SK-N-SH (cell line): Measurements from ENCODE around the gene COX6A1. TPM values are rescaled to one million over a fixed set of nuclear protein-coding genes. Genes with fewer than 3 reads are reported as not detected.

Source experiments
- CTCF ChIA-PET: fragments of 300-600, 350-600 bp; formaldehyde crosslinking; extraction: SDS; loops from one replicate; lab custom pipeline; 2021; lab: Yijun Ruan, JAX
- POLR2A ChIA-PET: fragments of 350-600 bp; sonication (Branson Sonifier 250); formaldehyde crosslinking; extraction: SDS; loops from one replicate; lab custom pipeline; 2020; ENCODE audit warnings: antibody characterized with exemption, inconsistent platforms; lab: Yijun Ruan, JAX
- DNase-seq: peaks from one replicate; pipeline ENCODE4 v3.0.0; 2012
- H2AFZ ChIP-seq: fragments of 200-600 bp; sonication (generic); 2 replicates; pipeline ENCODE4 v1.8.1; 2016; ENCODE audit warnings: antibody characterized with exemption, mild to moderate bottlenecking, low read depth
- H3F3A ChIP-seq: fragments of 200-600 bp; sonication (generic); replicated peaks from 2 replicates; pipeline ENCODE3; 2016; ENCODE audit warnings: antibody characterized with exemption, mild to moderate bottlenecking; ENCODE audit not compliant: insufficient read depth
- H3K27ac ChIP-seq, 2 experiments: fragments of 200-500 bp in 1 of 2; fragments of 200-600 bp in 1 of 2; sonication (Bioruptor generic) in 1 of 2; sonication (generic), shearing (Covaris generic) in 1 of 2; 2 replicates each; pipeline versions ENCODE4 v1.5.1 to v1.6.1; 2014 to 2016; ENCODE audit warnings: low read depth in 2 of 2, inconsistent platforms in 1 of 2, low read length in 1 of 2, mild to moderate bottlenecking in 1 of 2, mixed read lengths in 1 of 2
- H3K27me3 ChIP-seq: fragments of 200-600 bp; sonication (generic), shearing (Covaris generic); 2 replicates; pipeline ENCODE4 v1.6.1; 2016; ENCODE audit warnings: mixed run types; ENCODE audit not compliant: insufficient read depth
- H3K36me3 ChIP-seq, 2 experiments: fragments of 200-500 bp in 1 of 2; fragments of 200-600 bp in 1 of 2; sonication (Bioruptor generic) in 1 of 2; sonication (generic) in 1 of 2; replicated peaks in 1 of 2; 2 replicates each; pipeline versions ENCODE3 to v1.5.1; 2014 to 2016; ENCODE audit warnings: low read length in 1 of 2, mild to moderate bottlenecking in 1 of 2; ENCODE audit not compliant: insufficient read depth in 2 of 2, control insufficient read depth in 1 of 2
- H3K4me1 ChIP-seq, 2 experiments: fragments of 200-500 bp in 1 of 2; fragments of 200-600 bp in 1 of 2; sonication (Bioruptor generic) in 1 of 2; sonication (generic), shearing (Covaris generic) in 1 of 2; 2 replicates each; pipeline versions ENCODE4 v1.5.1 to v1.6.1; 2014 to 2016; ENCODE audit warnings: low read depth in 1 of 2, low read length in 1 of 2, mixed run types in 1 of 2; ENCODE audit not compliant: insufficient read depth in 2 of 2, control insufficient read depth in 1 of 2
- H3K4me2 ChIP-seq: fragments of 200-600 bp; sonication (generic), shearing (Covaris generic); 2 replicates; pipeline ENCODE4 v1.6.1; 2017; ENCODE audit warnings: mixed run types
- H3K4me3 ChIP-seq, 2 experiments: fragments of 200-500 bp in 1 of 2; fragments of 200-600 bp in 1 of 2; sonication (Bioruptor generic) in 1 of 2; sonication (generic), shearing (Covaris generic) in 1 of 2; 2 replicates each; pipeline versions ENCODE4 v1.5.1 to v1.8.1; 2014 to 2016; ENCODE audit warnings: low read depth in 2 of 2, inconsistent platforms in 1 of 2, low read length in 1 of 2, mild to moderate bottlenecking in 1 of 2, mixed read lengths in 1 of 2, moderate library complexity in 1 of 2
- H3K79me2 ChIP-seq: fragments of 200-600 bp; sonication (generic); 2 replicates; pipeline ENCODE4 v1.8.1; 2017; ENCODE audit warnings: mild to moderate bottlenecking; ENCODE audit not compliant: insufficient read depth
- H3K9ac ChIP-seq: fragments of 200-600 bp; sonication (generic); 2 replicates; pipeline ENCODE4 v1.6.1; 2017; ENCODE audit warnings: mixed run types
- H3K9me2 ChIP-seq: fragments of 200-600 bp; sonication (generic); 2 replicates; pipeline ENCODE4 v1.6.1; 2017; ENCODE audit warnings: mixed run types
- H3K9me3 ChIP-seq: fragments of 200-600 bp; sonication (generic); 2 replicates; pipeline ENCODE4 v1.6.1; 2017; ENCODE audit warnings: mixed run types, mild to moderate bottlenecking, moderate library complexity
- H4K20me1 ChIP-seq: fragments of 200-600 bp; sonication (generic); 2 replicates; pipeline ENCODE4 v1.6.1; 2017; ENCODE audit warnings: mild to moderate bottlenecking, mixed run types; ENCODE audit not compliant: insufficient read depth
- EP300 ChIP-seq, 2 experiments: IDR thresholded peaks; 2 replicates each; pipeline versions ENCODE4 v1.4.0 to v1.6.1; 2012; ENCODE audit warnings: borderline replicate concordance in 1 of 2, low read depth in 1 of 2, low read length in 1 of 2
- EZH2phosphoT487 ChIP-seq: fragments of 200-600 bp; sonication (generic); IDR thresholded peaks from 2 replicates; pipeline ENCODE4 v1.6.1; 2017; ENCODE audit warnings: low read depth, mixed run types, mild to moderate bottlenecking, antibody characterized with exemption, moderate library complexity, borderline replicate concordance
- FOSL2 ChIP-seq: IDR thresholded peaks from 2 replicates; pipeline ENCODE4 v1.4.0; 2012; ENCODE audit warnings: low read depth, mild to moderate bottlenecking, moderate library complexity, borderline replicate concordance
- FOXM1 ChIP-seq: IDR thresholded peaks from 2 replicates; pipeline ENCODE4 v1.4.0; 2012; ENCODE audit warnings: low read depth, mild to moderate bottlenecking
- IRF3 ChIP-seq: fragments of 150-350 bp; IDR thresholded peaks from 2 replicates; pipeline ENCODE4 v1.6.1; 2016; ENCODE audit warnings: mild to moderate bottlenecking, low read depth, low read length
- JUND ChIP-seq: IDR thresholded peaks from 2 replicates; pipeline ENCODE4 v1.4.0; 2012
- MXI1 ChIP-seq: IDR thresholded peaks from 2 replicates; pipeline ENCODE4 v1.6.1; 2012; ENCODE audit warnings: mild to moderate bottlenecking, low read depth, low read length, improper control_type of control experiment
- RCOR1 ChIP-seq: fragments of 150-350 bp; IDR thresholded peaks from 2 replicates; pipeline ENCODE4 v1.6.1; 2017; ENCODE audit warnings: antibody characterized with exemption, low read length
- RFX5 ChIP-seq: IDR thresholded peaks from 2 replicates; pipeline ENCODE4 v1.6.1; 2012; ENCODE audit warnings: mild to moderate bottlenecking, improper control_type of control experiment, low read length
- TAF1 ChIP-seq: IDR thresholded peaks from 2 replicates; pipeline ENCODE4 v1.6.1; 2012; ENCODE audit warnings: low read depth, mild to moderate bottlenecking, low read length, moderate library complexity, borderline replicate concordance
- TCF12 ChIP-seq: IDR thresholded peaks from 2 replicates; pipeline ENCODE4 v1.4.0; 2012
- WGBS: methylation state at CpG from one replicate; pipeline ENCODE4 v1.1.6; 2017; ENCODE audit warnings: low lambda C conversion rate; 5-methylcytosine and 5-hydroxymethylcytosine counted together
- polyA plus RNA-seq, 3 experiments: library from polyadenylated mRNA; depleted of rRNA; stranded (reverse); fragments of >200 nt; gene quantifications; 2 replicates each; pipeline ENCODE4 v1.2.3, GENCODE V29; 2012
- TF ChIP-seq, protein P1 (sequence below): IDR thresholded peaks from 2 replicates; pipeline ENCODE4 v1.6.1; 2012; ENCODE audit warnings: mild to moderate bottlenecking, low read depth, low read length, moderate library complexity
- TF ChIP-seq, protein P2 (sequence below): IDR thresholded peaks from 2 replicates; pipeline ENCODE4 v1.4.0; 2012; ENCODE audit warnings: low read depth, borderline replicate concordance
- TF ChIP-seq, protein P3 (sequence below): IDR thresholded peaks from 2 replicates; pipeline ENCODE4; 2012

The COX6A1 gene
- polyA plus RNA-seq, 1 of the 3 experiments (the other 2 are of a cell fraction) = 1,199 TPM

GRCh38 chr12:120488057-120488640 is 50.2 kb downstream of the COX6A1 start (continued):
- TF ChIP-seq, protein P1, sequence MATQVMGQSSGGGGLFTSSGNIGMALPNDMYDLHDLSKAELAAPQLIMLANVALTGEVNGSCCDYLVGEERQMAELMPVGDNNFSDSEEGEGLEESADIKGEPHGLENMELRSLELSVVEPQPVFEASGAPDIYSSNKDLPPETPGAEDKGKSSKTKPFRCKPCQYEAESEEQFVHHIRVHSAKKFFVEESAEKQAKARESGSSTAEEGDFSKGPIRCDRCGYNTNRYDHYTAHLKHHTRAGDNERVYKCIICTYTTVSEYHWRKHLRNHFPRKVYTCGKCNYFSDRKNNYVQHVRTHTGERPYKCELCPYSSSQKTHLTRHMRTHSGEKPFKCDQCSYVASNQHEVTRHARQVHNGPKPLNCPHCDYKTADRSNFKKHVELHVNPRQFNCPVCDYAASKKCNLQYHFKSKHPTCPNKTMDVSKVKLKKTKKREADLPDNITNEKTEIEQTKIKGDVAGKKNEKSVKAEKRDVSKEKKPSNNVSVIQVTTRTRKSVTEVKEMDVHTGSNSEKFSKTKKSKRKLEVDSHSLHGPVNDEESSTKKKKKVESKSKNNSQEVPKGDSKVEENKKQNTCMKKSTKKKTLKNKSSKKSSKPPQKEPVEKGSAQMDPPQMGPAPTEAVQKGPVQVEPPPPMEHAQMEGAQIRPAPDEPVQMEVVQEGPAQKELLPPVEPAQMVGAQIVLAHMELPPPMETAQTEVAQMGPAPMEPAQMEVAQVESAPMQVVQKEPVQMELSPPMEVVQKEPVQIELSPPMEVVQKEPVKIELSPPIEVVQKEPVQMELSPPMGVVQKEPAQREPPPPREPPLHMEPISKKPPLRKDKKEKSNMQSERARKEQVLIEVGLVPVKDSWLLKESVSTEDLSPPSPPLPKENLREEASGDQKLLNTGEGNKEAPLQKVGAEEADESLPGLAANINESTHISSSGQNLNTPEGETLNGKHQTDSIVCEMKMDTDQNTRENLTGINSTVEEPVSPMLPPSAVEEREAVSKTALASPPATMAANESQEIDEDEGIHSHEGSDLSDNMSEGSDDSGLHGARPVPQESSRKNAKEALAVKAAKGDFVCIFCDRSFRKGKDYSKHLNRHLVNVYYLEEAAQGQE = no peak
- TF ChIP-seq TAF1 (no peak), RCOR1 (no peak), EP300 (IDR thresholded peaks at IDR 0.05; ENCODE audit: borderline replicate concordance in 1 of 2, low read depth in 1 of 2, low read length in 1 of 2) (no peak), FOXM1 (no peak)
- TF ChIP-seq, protein P2, sequence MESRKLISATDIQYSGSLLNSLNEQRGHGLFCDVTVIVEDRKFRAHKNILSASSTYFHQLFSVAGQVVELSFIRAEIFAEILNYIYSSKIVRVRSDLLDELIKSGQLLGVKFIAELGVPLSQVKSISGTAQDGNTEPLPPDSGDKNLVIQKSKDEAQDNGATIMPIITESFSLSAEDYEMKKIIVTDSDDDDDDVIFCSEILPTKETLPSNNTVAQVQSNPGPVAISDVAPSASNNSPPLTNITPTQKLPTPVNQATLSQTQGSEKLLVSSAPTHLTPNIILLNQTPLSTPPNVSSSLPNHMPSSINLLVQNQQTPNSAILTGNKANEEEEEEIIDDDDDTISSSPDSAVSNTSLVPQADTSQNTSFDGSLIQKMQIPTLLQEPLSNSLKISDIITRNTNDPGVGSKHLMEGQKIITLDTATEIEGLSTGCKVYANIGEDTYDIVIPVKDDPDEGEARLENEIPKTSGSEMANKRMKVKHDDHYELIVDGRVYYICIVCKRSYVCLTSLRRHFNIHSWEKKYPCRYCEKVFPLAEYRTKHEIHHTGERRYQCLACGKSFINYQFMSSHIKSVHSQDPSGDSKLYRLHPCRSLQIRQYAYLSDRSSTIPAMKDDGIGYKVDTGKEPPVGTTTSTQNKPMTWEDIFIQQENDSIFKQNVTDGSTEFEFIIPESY = no peak

GRCh38 chr12:120489018-120489417 is 51.1 kb downstream of the COX6A1 start:
- POLR2A ChIA-PET = no interaction called here
- Histone ChIP-seq H3K36me3 (peaks cover 0 to 11% of the 10 kb centered on the region in 2 experiments), H4K20me1 (no peaks in the 10 kb centered on the region), H3K79me2 (peaks cover 5% of the 10 kb centered on the region; the same call in 1 of the 2 replicates), H3K27ac (no peak overlapping the region), H3K9me2 (no peaks in the 10 kb centered on the region), H3K4me1 (peaks cover 0 to 6% of the 10 kb centered on the region in 2 experiments; a peak in 1 of 4 replicates), H2AFZ (no peak overlapping the region), H3K9ac (no peak overlapping the region), H3K4me2 (no peak overlapping the region), H3K4me3 (no peak overlapping the region), H3K9me3 (no peaks in the 10 kb centered on the region), H3K27me3 (no peaks in the 10 kb centered on the region), H3F3A (no peaks in the 10 kb centered on the region)
- CTCF ChIA-PET = interaction anchor here (0.6 to 3.6 kb wide), 4 partner anchors 14 to 59 kb away, joined by 3 to 18 read pairs (median 5); partner anchors contain the start of gene SRSF9
- TF ChIP-seq JUND (no peak), FOSL2 (no peak), TCF12 (no peak), RFX5 (no peak), TAF1 (no peak), MXI1 (no peak), EZH2phosphoT487 (no peak), IRF3 (no peak)
- TF ChIP-seq, protein P3, sequence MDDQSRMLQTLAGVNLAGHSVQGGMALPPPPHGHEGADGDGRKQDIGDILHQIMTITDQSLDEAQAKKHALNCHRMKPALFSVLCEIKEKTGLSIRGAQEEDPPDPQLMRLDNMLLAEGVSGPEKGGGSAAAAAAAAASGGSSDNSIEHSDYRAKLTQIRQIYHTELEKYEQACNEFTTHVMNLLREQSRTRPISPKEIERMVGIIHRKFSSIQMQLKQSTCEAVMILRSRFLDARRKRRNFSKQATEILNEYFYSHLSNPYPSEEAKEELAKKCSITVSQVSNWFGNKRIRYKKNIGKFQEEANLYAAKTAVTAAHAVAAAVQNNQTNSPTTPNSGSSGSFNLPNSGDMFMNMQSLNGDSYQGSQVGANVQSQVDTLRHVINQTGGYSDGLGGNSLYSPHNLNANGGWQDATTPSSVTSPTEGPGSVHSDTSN = no peak
- no peak for DNase-seq
- 93% methylated on average over 3 of the region's 4 CpGs for WGBS
